Dermis microvascular lymphatic vessel endothelial cell (primary cell): ENCODE measurements around the gene MAGI1. TPM values are rescaled to one million over a fixed set of nuclear protein-coding genes. Genes with fewer than 3 reads are reported as not detected.

Source experiments
- DNase-seq, 2 donors: peaks; one replicate each; pipeline versions ENCODE4 v3.0.0 to v3.0.0-alpha.2; 2010; ENCODE audit warnings: low read depth in 2 of 2
- total RNA-seq: library from RNA; depleted of rRNA; stranded (reverse); fragments of >200 nt; gene quantifications from 2 replicates; pipeline ENCODE4 v1.2.1, GENCODE V29; 2014

Gene MAGI1
- total RNA-seq, 1 donor from 2014 or later = 49.0 TPM

- DNase-seq = no peak
Measured at GRCh38 chr3:65974509-65974908, 64.2 kb downstream of the MAGI1 start.

GRCh38 chr3:65972765-65973164 lies 66.0 kb downstream of the MAGI1 start:
- DNase-seq = no peak

- no peak for DNase-seq
Measured at GRCh38 chr3:65971293-65972252, 67.1 kb downstream of the MAGI1 start.

- DNase-seq = no peak
Measured at GRCh38 chr3:65968996-65969395, 69.7 kb downstream of the MAGI1 start.

GRCh38 chr3:65967451-65967850 lies 71.3 kb downstream of the MAGI1 start:
- DNase-seq = no peak

- no peak for DNase-seq
Measured at GRCh38 chr3:65964838-65965237, 73.9 kb downstream of the MAGI1 start.

GRCh38 chr3:65963787-65964677 lies 74.7 kb downstream of the MAGI1 start:
- peak in 1 of 2 donors; percentile 93 for DNase-seq

- DNase-seq = peak in 1 of 2 donors; percentile 90
Measured at GRCh38 chr3:65961733-65962132, 77.0 kb downstream of the MAGI1 start.

GRCh38 chr3:65961128-65961527 lies 77.6 kb downstream of the MAGI1 start:
- DNase-seq = no peak

- DNase-seq = no peak
Measured at GRCh38 chr3:65960087-65960486, 78.6 kb downstream of the MAGI1 start.

GRCh38 chr3:65958216-65958615 lies 80.5 kb downstream of the MAGI1 start:
- DNase-seq = no peak

GRCh38 chr3:65955792-65956477 lies 82.8 kb downstream of the MAGI1 start:
- peak in 1 of 2 donors; percentile 63 for DNase-seq

GRCh38 chr3:65953881-65954733 lies 84.6 kb downstream of the MAGI1 start:
- peak; percentile 50 to 71 for DNase-seq

- peak in 1 of 2 donors; percentile 31 for DNase-seq
Measured at GRCh38 chr3:65953301-65953812, 85.4 kb downstream of the MAGI1 start.

- DNase-seq = no peak
Measured at GRCh38 chr3:65952842-65953241, 85.9 kb downstream of the MAGI1 start.

GRCh38 chr3:65951836-65952505 lies 86.7 kb downstream of the MAGI1 start:
- DNase-seq = peak; percentile 78 to 83

- DNase-seq = no peak
Measured at GRCh38 chr3:65950340-65951326, 88.1 kb downstream of the MAGI1 start.

- peak in 1 of 2 donors; percentile 88 for DNase-seq
Measured at GRCh38 chr3:65948841-65949573, 89.7 kb downstream of the MAGI1 start.
